NOMO-1 treated with dmso at 0.1 percent for 144 hours (cell line): Measurements from ENCODE around the gene PITPNM3.

Experiments
- DNase-seq: peaks from one replicate; lab custom pipeline; 2025; ENCODE audit not compliant: unreplicated experiment; lab: John Stamatoyannopoulos, UW

Gene PITPNM3

DNA sequence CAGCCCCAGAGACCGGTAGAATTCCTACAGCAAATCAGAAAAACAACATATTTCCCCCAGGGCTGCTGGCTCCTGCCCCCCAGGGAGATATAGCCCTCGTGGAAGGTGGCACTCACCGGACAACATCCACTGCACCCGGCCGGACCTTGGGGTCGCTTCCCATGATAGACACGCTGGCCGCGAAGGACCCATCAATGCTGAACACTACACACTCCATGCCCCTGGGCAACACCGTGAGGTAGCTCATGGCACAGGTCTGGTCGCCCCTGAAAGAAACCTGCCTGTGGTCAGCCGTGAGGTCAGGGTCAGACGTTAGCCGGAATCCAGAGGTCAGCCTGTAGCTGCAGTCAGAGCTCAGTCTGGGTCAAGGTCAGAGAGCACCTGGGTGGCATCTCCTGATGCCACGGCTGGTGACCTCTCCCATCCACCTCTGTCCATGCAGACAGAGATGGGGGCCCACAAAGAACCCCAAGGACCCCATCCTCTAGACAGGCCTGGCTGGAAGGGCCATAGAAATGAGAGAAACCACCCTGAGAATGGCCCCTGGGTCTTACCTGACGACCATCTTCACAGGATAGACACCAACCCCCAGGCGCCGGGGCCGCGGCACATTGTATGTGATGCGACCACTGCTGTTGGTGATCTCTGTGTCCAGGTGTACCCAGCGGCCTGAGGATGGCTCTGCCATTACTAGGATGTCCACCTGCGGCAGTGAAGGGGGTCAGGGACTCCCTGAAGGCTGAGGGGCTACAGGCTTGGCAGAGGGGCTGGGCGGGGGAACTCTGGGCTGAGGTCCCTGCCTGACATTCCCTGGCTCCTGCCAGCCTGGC, 92.5 kb downstream of the PITPNM3 start:
- no peak for DNase-seq

DNA sequence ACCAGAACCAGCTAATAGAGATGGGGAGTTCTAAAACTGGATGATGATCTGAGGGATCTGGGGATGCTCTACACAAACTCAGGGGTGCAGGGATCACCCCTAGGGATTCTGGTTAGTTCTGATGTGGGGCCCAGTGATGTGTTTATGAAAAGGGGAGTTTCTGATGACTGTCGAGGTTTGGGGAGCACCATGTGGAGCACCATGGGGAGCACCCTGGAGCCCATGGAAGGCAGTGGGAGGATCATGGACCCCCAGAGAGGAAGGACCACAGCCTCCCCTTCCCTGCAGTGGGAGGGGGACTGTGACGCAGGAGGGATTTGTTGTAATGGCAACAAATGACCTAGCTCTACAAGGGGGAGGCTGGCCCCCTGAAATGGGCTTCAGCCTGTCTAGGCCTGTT, 93.7 kb downstream of the PITPNM3 start:
- no peak for DNase-seq

DNA sequence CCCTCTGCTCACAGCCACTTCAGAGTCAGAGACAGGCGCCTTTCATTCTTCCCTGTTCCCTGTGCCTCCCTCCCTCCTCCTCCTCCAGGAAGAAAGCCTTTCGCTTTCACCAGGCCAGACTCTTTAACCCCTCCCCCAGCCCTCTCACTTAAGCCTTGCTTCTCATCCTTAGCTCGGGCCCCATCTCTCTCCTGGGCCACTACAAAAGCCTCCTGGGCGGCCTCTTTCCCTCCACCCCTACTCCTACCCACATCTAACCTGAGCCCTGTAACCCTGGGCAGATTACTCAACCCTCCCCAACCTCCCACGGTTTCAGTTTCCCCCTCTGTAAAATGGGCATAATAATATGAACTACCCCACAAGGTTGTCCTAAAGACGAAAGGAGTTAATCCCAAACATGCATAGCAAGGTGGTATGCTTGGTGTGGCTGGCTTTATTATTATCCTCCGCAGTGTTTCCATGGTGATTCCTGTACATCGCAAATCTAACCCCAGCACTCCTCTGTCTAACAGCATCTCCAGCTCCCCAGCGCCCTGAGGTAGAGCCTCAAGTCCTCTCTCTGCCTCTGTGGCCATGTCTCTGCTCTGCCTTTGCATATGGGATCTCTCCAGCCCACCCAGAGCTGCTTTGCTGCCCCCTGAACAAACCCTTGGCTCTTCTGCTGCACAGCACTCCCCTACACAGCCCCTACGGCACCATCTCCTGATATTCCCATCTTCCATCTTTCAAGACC, 94.4 kb downstream of the PITPNM3 start:
- DNase-seq, result no peak

DNA sequence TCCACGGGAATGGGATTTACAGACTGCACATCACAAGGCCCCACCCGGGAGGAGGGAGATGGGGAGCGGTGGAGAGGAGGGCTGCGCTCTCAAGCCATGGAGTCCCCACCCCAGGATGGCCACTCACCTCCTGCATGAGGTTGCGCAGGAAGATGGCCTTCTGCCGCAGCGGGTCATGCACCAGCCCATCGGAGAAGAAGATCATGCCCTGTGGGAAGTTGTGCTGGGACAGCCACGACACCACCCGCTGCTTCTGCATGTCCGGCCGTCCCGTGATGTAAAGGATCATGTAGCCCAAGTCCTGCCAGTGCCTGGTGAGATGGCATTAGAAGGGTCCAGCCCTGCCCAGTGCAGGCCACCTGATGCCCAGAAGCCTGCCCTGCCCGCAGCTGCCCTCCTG, 95.1 kb downstream of the PITPNM3 start:
- DNase-seq, result no peak

DNA sequence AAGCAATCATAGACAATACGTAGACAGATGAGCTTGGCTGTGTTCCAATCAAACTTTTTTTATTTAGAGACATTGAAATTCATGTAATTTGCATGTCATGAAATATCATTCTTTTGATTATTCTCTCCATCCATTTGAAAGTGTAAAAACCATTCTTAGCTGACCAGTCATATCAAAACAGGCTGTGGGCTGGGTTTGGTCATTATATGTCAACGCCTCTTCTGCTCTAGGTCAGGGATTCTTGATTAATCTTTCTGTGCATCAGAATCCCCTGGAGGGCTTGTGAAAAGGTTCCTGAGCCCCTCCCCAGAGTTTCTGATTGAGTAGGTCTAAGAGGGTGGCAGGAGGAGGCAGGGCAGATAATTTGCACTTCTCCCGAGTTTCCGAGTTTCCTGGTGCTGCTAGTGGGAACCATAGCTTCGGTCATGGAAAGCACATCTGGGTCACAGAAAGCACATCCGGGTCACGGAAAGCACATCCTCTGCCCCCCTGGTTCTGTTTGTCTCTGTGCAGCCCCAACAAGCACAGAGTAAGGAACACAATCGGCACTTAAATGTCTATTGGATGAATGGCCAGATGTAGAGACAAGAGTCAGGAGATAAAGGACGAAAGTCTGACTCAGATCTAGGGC, 95.7 kb downstream of the PITPNM3 start:
- DNase-seq, result no peak

DNA sequence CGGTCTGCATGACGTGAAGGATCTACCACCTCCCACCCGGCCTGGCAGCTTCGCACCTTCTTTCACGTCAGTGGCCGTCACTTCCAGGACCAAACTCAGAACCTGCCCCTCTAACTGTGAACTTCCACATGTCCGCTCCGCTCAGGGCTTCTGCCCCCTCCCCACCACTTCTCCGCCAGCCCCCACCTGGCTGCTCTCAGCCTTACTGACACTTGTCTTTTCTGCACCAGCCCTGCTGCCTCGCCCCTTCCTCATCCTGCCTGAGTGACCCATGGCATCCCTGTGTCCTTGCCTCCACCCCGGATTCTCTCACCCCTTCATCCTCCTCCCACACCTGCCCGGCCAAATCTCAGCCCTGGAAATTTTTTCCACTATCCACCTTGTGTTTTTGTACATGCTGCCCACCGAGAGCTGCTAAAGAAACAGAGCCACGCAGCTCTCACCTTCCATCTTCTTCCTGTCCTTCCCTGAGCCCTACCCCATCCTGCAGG, 97.8 kb downstream of the PITPNM3 start:
- DNase-seq, result no peak

DNA sequence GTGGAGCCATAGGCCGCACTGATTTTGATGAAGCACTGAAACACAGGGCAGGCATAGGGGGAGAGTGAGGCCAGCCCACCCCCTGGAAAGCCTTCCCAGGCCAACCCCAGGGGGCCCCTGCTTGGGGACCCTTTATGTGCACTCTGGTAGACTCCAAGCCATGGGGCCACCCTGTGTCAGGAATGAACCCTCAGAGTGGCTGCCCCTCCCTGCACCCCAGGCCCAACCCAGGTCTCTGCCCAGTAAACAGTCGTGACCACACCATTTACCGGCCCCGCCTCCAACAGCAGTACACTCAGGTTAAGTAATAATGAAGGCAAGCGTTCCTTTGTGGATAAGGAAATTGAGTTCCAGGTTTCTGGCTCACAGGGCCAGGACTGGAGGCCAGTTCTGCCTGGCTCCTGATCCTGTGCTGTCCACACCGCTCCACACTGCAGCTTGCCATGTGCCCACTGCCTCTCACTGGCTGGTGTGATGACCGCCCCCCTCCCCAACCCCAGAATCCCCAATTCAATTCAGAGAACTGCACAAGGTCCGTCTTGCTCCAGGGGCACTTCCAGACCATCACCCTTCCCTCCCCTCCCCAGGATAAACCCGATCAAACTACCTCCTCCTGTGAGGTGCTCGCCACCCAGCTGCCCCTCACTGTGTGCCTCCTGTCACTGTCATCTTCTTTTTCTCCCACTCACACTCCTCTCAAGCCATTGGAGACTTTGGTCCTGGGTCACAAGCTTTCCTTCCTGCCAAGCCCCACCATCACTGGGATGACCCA, 98.5 kb downstream of the PITPNM3 start:
- no peak for DNase-seq

DNA sequence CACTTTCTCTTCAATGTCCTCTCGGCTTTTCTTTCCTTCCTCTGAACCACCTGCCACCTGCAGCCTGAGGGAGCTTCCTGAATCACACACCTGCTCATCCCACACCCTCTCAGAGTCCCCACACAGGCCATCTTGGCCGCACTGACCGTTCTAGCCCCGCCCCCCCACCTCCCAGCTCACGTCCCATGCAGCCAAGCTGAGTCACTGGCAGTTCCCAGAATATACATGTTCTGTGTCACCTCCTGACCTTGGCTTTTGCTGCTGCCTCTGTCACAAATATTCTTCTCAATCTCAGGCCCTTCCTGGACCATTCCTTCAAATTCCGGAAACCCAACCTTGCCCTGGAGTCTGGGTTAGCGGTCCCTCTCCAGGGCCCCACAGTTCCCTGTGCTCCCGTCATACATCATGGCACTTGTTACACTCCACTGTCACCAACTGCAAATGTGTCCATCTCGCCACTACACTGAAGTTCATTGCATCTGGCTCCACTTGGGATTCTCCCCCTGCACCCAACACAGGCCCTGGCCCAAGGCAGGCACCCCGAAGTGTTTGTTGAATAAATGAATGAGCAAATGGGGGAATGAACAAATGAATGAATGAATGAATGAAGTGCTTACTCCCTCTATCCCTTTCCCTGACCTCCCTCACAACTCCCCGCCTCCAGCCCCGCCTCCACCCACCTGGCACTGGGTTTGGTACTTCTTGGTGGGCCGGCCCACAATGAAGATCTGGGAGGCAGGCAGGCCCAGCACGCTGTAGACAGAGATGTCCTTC, 99.3 kb downstream of the PITPNM3 start:
- DNase-seq, result no peak

DNA sequence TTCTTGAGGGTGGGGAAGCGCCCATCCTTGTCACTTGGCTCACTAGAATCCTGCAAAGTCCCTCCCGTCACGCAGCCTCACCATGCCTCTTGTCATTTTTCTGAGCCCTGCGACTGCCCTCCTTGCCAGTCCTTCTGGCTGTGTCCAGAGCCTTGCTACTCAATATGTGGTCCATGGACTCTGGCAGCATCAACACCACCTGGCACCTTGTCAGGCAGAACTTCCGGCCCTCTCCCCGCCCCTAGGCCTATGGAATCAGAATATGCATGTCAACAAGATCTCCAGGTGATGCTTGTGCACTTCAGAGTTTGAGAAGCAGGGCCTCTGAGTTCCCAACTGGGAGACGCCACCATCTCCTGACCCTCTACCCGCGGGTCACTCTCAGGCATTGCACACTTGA, 100.0 kb downstream of the PITPNM3 start:
- no peak for DNase-seq

DNA sequence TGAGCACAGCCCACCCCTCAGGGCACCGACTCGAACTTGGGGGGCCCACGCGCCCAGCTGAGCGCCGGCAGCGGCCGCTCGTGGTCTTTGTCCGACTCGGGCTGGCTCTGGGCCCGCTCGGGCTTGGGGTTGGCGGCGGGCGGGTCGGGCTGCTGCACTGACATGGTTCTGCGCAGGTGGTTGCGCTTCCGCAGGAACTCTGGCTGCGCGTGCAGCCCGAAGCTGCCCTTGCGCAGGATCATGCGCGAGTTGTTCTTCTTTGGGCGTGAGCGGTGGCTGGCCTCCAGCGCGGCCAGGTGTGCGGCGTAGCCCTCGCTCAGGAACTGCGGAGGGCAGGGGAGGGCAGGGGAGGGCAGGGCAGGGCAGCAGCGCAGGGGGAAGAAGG, 101.0 kb downstream of the PITPNM3 start:
- no peak for DNase-seq

DNA sequence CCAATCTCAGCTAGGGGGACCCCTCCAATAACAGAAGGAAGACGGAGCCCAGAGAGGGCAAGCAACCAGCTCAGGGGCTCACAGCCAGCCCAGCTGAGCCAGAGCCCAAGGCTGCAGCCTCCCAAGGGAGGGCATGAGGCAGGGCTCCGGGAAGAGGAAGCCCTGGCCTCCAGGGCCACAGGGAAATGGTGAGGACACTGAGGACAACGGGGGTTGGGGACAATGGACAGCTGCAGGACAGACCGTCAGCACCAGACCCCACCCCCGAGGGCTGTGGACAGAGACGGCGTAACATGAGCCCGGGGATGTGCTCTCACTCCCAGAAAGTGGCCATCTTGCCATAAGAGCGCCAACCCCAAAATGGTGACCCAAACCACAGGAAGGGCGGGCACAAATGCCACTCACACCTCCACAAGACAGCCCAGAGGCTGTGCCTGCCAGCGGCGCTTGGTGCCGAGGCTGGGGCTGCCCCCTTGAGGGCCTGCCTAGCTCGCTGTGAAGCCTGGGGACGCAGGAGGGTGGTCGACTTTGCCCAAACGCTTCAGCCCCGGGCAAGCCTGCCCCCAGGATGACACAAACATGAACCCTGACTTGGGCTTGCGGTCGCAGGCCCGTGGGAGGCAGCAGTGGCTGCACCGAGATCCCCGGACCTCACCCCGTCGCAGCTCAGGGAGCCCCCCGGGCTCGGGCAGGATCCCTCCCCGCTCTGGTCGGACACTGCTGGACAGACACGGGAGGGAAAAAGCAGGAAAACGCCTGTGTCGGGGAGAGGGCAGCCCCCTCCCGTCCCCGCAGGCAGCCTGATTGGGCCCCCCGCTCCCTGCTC, 101.6 kb downstream of the PITPNM3 start:
- no peak for DNase-seq

DNA sequence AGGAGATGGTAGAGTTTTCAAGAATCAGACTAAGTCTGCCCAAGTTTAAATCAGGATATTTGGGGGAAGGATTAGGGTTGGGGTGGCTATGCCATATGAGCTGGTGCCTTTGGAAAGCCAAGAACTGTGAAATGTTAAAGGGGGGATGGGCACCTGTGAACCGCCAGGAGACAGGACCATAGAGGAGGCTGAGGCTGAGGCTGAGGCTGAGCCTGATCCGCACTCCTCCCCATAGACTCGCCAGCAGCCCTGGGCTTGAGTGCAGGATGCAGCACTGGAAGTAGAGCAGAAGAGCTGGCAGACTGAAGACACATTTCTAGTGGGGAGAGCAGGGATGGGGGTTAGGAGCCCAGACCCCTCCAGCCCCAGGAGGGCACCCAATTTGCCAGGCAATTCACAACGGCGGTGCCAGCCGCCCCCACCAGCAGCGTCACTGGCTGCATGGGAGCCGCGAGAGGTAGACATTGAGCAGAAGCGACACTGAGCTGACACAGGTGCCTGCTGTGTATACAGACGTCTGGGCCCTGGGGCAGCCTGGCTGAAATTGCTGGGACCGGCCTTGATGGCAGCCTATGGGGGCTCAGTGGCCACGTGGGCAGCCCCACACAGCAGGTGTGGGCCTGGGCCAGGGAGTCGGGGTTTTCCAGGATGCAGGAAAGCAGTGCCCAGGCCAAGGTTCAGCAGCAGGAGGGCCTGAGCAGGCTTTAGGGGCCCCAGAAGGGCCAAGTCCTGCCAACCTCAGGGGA, 102.9 kb downstream of the PITPNM3 start:
- DNase-seq, result no peak

DNA sequence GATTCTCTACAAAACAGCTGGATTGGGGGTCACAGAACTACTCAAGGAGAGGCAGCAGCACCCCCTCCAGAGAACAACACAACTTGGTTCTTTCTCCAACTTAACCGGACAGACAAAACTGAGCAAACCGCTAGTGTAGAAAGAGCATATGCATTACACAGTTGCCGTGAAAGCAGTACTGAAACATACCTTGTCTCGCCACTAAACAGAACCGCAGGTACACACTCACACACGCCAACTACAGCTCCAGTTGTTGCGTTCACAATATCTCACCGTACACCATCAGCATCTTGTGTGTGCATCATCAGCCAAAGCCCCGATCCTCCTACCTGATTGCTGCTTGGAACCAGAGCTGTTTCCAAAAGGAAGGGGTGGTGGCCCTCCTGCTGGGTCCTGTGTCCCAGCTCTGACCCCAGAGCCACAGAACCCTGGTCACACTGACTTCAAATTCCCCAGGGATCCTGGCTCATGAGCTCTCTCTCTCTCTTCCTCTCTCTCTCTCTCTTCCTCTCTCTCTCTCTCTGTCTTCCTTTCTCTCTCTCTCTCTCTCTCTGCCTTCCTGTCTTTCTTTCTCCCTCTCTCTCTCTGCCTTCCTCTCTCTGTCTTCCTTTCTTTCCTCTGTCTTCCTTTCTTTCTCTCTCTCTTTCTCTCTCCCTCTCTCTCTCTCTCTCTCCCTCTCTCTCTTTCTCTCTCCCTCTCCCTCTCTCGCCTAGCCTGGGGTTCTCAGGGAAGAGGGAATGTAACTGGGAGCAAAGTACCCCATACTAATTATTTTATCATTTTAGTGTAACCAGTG, 103.7 kb downstream of the PITPNM3 start:
- no peak for DNase-seq

DNA sequence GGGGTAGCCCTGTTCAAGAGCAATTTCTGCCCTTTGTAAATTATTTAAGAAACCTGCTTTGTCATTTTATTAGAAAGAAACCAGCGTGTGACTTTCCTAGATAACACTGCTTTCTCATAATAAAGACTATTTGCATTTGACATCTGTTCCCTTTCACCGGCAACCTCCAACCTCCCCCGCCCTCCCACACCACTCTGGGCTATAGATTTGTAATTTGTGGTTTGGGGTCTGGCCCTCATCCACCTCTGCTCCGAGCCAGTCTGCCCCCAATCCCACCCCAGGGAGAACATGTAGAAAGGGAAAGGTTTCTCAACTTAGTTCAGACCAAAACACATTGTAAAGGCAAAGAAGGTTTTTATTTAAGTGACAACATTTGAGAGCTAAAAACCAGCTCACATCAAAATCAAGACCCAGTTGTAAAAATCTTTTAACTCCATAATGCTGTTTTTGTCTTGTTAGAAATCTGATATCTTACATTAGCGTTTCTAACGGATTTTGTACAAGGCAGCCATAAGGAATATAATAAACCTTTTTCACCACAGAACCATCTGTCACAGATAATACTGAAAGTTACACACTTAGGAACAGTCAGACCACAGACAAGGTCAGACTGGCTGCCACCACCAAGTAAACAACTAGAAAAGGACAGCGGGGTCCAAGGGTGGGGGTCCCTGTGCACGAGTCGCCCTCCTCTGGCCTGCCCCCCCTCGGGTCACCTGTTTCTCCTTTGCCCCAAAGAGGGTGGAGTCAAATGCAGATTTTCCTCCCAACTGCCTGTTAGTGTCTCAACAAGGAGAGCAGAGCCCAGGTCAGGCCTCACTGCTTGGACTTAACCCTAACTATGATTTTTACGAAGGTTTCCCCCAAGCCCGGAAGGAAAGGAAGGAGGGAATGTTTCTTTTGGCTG, 105.2 kb downstream of the PITPNM3 start:
- no peak for DNase-seq

DNA sequence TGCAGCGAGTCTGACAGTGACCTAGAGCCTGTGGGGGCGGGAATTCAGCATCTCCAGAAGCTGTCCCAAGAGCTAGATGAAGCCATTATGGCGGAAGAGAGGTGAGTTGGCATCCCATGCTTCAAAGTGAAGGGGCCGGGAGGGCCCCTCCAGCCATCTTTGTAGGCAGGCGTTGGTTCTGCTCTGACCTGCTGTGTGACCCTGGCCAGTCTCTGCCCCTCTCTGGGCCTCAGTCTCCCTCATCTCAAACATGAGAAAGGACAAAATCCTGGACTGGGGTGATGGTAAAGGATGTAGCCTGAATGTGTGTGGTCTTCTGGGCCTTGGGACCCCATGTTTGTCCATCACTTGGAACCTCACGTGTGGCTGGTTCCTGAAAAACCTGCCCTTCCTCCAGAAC, 107.0 kb downstream of the PITPNM3 start:
- no peak for DNase-seq

DNA sequence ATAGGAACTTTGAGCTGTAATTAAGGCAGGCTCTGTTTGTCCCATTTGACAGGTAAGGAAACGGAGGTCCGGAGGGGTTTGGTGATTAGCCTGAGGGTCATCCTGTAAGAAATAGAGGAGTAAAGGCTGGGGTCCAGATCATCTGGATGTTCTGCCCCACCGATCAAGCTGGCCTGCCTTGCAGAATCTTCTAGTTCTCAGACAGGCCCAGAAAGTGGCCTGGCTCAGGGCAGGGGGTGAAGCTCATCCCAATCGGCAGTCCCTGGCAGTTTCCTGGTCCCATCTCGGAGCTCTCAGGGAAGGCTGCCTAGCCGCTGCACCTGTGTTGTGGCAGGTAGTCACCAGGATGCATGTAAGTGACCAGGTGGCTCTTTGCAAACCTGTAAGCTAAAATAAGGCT, 107.9 kb downstream of the PITPNM3 start:
- no peak for DNase-seq

DNA sequence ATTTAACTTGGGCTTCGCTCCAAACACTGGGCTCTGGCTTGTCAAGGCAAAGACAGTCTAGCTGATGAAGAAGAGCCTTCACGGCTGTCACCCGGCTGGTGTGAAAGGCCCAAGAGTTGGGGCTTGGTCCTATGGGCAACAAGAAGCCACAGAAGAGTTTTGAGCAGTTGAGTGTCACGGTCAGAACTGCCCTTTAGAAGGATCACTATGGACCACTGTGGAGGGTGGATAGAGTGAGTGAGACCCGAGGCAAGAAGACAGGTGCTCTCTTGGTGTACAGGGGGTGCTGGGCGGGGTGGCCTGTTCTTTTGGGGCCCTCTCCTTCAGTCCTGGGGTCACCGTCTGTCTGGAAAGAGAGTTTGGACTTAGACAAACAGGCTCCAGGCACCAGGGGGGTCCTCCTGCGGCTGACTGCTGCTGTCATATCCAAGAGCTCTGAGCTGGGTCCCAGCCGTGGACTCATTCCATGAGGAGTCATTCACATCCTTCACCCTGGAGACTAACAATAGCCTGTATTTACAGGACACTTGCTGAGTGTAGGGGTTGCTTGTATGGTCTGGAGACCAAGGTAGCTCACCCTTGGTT, 109.7 kb downstream of the PITPNM3 start:
- no peak for DNase-seq
